Measurements from ENCODE around the gene ARVCF.

The ARVCF gene

DNA sequence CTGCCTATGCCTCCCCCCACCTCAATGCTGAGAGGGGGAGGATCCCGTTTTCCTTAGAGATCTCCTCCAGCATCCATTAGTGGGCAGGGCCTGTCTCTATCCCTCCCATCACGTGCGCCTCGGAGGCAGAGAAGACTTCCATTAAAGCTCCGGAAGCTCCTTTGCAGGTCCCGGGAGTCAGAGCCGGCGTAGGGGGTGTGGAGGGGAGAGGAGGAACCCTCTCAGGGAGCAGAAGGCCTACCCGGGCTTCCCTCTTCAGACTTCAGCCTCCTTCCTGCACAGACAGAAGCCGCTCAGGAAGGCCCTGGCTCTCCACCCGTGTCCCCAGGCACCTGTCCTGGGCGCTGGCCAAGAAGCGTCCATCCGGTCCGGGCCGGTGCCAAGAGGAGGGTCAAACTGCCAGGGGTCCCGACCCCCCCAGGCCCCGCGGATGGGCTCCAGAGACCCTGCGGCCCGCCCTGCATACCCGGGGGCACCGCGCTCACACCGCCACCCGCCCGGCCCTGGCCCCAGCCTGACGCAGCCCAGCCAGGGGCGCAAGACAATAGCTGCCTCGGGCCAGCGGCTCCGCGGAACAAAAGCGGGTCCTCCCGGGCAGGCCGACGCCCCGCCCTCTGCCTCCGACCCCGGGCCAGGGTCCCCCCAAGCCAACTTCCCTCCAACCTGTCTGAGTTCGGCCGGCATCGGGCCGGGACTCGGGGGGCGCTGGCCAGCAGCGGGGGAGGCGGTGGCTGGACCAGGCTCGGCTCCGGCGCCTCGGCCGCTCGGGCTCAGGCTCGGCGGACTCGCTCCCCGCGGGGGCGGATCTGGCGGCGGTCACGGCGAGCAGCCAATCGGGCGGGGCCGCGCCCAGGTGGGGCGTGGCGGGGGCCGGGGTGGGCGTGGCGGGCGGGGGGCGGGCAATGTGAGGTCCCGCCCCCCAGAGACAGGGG, 29.9 kb downstream of the ARVCF start:
- DNase-seq (ENCODE audit: low read depth in 2 of 2) = peak; percentile 24 to 50

DNA sequence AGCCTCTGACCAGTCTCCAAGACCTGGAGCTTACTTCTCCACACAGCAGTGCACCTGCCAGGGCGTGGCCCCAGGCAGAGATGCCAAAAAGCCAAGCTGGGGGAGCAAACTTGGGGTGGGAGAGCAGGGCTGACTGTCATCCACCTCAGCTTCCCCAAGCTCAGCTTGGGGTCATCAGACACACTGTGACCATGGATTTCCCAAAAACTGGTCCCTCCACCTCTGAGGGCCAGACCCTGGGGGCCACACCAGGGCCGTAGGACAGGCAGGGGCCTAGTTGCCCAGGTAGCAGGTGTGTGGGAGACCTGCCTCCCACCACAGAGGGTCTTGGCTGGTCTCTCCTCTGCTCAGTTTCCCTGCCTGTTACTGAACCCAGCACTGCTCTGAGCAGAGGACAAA, 30.6 kb downstream of the ARVCF start:
- no peak for DNase-seq (ENCODE audit: low read depth in 2 of 2)

DNA sequence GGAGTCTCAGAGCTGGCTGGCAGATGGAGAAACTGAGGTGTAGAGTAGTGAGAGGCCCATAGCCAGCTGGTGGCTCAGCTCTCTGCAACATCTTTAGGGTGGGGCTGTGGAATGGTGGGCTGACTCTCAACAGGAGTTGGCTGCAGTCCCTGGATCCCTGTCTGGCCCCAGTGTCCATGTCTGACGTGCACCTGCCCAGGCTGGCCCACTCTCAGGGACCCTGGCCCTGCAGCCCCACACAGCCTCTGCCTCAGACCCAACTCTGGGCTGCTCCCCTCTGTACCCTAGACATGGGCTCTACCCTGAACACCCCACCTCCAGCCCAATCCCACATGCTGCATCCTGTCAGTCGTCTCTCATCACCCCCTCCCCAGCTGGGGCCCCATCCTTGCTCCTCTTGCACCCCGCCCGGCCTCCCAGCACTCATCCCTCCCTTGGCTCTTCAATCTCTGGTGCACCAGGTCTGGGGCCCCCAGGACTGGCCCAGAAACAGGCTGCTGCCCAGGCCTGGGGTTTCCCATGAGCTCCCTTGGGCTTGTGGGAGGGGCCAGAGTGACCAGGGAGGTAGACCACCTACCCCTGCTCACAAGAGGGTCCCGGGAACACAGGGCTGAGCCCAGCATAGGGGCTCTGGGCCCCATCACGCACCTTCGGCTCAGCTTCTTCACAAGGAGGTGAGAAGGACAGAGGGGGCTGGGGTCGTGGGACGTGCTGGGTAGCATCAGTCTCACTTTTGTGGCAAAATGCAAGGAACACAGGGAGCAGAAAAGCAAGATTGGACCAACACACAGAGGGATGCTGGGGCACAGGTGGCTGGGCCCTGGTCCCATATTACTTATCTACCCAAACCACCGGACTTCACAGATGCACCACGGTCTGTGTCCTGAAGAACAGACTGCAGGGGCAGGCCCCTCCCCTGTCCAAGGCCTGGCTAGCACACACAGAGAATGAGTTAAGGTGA, 31.5 kb downstream of the ARVCF start:
- no peak for DNase-seq (ENCODE audit: low read depth in 2 of 2)

DNA sequence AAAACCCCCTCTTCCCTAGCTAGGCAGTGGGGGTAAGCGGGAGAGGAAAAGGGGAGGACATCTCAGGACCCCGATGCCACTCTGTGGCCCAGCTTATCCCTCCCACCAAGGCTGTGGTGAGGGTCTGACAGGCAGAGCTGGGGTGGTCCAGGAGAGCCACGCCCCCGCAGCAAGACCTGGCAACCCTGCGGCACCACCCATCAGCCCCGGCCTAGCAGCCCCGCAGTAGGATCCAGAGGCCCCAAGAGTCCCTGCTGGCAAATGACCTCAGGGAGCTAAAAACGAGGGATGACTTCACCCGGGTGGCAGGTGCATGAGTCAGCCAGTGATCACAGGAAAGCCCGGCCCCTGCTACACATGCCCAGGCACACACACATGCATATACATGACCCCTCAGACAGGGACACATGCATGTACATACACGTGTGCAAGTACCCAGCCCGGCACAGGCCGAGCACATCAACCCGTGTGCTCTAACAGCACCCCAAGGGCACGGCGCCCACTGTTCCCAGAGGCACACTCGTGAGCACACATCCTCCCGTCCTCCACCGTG, 32.3 kb downstream of the ARVCF start:
- no peak for DNase-seq (ENCODE audit: low read depth in 2 of 2)

DNA sequence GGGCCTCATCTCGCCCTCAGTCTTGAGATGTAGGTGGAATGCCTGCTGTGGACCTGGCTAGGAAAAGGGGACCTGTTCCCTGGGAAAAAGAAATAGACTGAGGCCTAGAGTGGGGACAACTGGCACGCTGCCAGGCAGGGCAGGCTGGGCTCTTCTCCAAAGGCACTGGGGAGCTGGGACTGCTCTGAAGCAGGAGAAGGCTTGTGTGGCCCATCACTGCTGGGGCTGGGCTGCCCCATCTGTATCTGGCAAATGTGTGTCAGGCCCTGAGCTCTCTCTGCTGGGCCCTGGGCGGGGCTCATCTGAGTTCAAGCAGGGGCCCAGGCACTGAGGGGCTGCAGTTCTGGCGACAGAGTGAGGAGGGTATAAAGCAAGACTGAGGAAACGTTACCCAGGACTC, 32.9 kb downstream of the ARVCF start:
- DNase-seq (ENCODE audit: low read depth in 2 of 2) = no peak

DNA sequence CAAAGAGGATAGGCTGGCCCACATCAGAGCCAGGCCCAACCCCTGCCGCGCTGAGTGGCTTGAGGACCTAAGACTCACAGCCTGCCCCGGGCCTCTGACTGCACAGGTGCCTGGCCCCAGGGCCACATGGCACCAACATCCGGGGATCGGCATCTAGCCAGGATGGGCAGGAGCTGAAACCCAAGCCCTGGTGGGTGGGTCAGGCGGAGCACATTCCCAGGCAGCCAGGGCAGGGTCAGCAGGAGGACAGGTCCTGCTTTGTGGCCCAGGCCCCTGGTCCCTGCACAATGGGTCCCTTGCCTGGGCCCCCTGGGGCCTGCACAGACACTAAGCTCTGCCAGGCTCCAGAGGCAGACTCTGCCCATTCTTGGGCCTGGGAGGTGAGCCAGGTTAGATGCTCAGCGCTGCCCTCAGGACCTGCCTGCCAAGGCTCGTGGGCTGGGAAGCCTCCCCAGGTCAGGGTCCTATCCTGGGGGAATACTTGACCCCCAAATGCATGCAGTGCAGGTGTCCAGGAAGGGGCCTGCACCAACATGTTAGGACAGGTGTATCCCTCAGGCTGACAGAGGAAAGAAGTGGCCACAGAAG, 33.5 kb downstream of the ARVCF start:
- no peak for DNase-seq (ENCODE audit: low read depth in 2 of 2)

DNA sequence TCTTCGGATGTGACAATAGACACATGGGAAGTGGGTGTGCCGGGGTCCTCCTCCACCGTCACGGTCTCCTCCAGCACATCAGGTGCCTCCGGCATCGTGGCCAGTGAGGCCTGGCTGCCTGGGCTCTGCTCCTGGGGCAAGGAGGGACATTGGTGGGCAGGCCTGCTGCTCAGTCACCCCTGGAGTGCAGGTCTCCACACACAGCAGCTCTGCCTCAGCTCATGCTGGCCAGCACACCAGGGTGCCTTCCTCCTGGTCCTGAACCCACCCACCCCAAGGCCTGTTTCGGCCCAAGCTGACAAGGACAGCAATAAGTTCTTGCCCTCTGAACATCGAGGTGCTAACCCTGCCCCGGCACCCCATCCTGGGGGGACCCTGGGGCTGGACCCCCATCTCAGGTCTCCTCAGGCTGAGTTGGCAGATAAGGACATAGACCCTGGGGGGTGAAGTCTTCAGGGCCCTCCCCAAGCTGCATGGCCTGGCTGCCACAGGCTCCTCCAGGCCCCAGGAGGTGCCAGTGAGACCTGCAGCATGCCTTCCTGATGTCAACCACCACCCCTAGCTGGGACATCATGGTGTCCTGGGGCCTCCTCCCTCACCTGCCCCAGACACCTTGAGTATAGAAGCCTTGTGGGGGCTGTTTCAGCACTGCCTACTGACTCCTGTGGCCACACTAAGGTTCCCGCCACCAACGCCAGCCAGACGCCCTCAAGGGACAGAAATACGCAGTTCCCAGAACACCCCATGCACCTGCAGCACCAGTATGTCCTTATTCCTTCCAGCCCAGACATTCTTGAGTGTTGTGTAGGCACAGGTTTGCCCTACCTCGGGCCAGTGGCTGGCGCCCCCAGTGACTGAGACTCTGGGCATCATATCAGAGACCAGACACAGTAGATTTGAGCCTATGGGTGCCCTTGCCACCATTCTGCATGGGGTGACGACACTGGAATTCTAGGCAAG, 34.4 kb downstream of the ARVCF start:
- DNase-seq (ENCODE audit: low read depth in 2 of 2) = no peak

DNA sequence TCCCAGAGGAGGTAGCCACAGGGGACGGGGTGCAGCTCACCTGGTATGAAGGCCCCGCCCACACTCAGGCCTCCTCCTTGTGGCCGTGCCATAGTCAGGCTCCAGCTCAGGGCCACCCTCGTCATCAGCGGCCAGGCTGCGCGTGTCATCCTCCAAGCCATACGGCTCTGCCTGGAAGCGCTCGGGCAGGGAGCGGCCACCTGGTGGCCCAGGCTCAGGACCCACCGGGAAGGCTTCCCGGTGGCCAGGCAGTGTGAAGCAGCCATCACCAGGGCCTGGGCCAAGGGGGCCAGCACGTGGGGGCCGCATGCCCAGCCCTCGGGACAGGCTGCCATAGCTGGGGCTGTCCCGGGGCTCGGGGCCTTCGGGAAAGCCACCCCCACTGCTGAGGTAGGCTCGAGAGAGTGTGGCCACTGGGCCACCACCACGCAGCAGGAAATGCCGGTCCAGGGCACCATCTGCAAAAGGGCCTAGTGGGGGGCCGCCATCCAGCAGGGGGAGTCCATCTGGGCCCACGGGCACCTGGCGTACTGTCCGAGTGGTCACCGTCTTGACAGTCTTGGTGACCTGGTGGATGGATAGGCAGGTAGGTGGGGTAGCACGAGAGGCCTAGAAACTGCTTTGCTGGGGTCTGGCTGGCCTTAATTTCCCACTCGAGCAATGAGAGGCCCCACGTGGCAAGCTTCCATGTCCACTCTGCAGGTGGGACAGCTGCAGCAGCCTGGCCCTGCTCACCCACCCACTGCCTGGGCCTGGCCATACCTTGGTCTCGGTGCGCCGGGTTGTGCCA, 35.3 kb downstream of the ARVCF start:
- no peak for DNase-seq (ENCODE audit: low read depth in 2 of 2)

DNA sequence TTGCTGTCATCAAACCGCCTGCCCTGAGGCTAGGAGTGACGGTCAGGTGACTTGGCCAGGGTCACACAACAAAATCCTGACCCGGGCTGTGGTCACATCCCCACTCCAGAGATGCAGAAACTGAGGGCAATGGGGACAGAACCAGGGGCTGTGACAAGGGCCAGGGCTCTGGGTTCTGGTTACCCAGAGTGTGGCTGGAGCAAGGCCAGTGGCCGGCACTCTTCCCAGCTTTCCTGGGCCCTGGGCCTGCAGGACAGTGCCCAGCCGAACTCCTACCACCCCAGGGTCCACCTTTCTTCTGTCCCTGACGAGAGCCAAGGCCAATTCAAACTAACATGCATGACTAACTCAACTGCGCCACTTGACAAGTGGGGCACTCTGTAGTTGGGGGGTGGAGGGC, 35.9 kb downstream of the ARVCF start:
- DNase-seq (ENCODE audit: low read depth in 2 of 2) = no peak

DNA sequence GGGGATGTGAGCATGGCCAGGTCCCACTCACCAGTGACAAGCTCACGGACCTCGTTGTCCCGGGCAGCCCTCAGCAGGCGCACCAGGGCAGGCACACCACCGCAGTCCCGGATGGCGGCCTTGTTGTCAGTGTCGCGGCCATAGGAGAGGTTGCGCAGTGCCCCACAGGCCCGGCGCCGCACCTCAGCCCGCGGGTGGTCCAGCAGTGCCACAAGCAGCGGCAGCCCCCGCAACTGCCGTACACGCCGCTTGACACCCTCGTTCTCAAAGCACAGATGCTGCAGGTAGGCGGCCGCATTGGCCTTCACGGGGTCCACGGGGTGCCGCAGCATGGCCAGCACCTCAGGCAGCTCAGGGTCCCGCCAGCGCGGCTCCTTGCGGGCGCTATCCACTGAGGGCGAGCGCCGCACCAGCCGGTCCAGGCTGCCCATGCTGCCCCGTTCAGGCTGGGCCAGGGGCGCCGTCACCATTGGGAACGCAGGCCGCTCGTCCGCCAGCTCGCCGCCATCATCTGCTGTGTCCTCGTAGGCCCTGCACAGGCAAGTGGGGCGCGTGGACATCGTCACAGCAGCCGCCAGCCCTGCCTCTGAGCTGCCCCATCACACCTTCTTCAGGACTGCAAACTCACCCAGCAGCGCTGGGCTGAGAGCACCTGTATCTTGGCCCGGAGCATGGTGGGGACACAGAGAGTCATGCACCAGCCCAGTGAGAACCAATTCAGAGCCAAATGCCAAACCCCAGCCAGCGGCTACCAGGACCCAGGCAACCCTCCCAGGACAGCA, 36.7 kb downstream of the ARVCF start:
- DNase-seq (ENCODE audit: low read depth in 2 of 2) = no peak

DNA sequence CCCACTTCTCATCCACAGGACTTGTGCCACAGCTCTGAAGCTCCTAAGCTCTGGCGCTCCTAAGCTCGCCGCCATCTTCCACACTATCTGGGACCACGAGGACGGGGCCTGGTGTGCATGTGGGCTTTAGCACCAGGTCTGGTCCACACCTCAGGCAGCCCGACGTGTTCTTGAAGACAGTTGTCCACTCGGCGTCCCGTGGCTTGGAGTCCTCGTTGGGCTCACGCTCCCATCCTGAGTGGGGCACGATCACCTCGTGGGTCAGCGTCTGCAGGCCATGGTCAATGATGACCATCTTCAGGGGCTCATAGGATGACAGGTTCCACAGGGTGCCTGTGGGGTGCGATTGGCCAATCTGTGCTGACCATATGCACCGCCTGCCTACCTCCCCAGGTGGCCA, 37.9 kb downstream of the ARVCF start:
- DNase-seq (ENCODE audit: low read depth in 2 of 2) = no peak

DNA sequence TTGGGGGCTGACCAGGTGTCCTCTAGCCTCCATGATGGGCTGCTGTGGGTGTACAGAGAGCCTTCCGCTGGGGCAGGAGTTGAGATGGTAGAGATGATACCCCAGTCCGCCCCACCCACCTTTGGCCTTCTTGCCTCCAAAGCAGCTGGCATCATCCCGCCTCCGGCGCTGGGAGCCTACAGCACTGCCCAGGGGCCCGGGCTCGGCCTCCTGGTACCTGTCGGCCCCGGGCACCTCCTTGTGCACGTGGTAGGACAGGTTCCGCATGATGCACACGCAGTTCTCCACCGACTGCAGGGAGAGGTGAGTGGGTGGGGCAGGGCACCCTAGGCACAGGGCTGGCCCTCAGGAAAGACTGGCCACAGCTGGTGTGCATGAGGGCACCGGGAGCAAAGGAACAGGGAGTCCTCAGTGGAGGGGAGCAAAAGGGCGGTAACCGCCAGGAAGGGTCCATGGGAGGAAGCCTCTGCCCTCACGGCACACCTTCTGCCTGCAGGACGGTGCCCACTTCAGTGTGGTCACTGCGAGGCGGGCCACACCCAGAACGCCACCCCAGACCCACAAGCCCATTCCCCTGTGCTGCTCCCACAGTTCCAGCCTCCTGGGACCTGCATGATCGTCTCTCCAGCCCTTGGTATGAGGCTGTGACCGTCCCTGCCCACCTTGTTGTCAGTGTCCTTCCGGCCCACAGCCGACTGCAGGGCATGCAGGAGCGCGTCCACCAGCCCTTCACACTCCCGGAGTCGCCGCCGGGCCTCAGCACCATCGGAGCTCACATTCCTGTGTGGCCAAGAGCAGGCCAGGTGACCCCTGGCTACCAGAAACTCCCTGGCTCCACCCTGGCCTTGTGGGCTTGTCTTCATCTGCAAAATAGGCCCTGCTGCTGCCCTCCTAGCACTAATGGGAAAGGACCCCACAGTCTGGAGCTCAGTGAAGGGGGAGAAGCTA, 39.1 kb downstream of the ARVCF start:
- DNase-seq (ENCODE audit: low read depth in 2 of 2) = no peak

DNA sequence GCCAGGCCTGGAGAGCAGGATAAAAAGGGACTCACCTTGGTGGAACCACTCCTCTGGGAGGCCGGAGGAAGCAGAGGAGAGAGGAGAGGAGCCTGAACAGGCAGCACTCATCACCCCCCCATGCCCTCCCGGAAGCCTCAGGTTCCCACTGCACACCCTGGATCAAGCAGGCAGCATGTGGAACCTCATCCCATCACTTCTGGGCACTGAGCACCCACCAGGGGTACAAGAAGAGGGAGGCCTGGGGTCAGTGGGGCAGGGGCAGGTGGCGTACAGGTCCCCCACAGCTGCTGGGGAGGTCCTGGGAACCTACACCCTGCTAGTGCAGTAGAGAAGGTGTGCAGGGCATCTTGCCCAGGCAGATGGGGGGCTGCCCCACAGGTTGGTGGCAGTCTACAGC, 40.0 kb downstream of the ARVCF start:
- DNase-seq (ENCODE audit: low read depth in 2 of 2) = no peak

DNA sequence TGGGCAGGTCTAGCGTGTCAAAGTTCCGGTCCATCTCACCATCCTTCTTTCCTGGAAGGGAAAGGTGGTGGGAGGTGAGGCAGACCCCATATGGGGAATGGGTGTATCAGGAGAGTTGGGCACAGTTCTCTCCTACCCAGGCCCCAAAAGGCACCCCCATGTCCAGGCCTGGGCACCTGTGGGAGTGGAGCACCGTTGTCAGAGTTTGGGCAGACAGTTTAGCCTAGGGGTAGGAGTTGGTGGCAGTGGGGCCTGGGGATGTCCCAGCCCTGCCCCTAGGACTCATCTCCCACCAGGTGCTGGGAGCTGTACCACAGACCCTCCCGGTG, 41.0 kb downstream of the ARVCF start:
- no peak for DNase-seq (ENCODE audit: low read depth in 2 of 2)

DNA sequence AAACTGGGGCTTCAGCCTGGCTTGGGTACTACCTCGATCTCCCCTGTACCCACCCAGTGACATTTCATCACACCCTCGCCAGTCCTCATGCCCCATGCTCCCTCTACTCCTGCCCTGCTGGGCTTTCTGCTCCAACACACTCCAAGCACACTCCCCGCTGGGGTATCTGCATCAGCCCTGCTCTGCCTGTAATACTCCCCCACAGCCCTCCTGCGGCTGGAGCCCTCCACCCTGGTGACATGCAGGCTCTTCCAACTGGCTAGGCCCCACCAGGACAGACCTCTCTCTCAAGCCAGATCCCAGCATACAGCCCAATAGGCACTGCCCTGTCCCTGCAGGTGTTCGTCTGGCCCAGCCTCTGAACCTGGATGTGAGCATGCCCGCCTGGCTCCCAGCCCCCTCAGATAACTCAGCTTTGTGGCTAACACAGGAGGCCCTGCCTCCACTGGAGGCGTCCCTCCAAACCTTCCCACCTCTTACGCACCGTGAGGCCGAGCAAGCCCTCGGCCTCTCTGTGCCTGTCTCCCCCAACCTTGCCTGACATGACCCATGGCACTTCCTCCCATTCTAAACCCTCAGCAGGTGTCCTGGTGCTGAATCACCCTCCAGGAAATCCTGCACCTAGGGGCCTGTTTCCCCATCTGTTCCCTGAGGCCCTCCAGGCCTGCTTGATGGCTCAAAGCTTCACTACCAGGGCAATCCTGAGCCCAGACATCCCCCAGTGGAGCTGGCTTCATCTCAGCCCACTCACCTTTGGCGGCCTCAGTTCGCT, 41.5 kb downstream of the ARVCF start:
- no peak for DNase-seq (ENCODE audit: low read depth in 2 of 2)

DNA sequence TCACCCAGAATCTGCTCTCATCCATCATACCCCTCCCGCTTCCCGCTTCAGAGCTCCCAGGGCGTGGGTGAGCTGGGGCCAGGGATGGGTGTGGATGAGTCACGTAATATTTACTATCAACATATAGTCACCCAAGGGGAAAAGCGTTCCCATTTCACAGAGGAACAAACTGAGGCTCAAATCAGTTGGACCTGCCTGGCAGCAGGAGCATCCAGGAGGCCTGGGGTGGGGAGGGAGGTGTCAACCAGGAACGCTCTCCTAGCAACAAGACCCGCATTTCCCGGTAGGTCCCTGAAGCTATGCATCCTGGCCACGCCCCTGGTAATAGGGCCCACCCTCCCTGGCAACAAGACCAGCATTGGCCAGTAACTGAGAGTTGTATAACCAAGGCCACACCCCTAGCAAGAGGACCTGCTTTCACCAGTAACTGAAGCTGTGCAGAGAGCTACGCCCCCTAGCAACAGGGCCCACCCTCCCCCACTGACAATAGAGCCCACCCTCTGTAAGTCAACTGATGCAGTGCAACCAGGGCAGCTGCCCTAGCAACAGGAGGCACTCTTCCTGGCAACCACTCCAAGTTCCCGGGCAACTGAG, 42.3 kb downstream of the ARVCF start:
- DNase-seq (ENCODE audit: low read depth in 2 of 2) = no peak

All from stimulated activated CD4-positive, alpha-beta T cell treated with anti-CD3 and anti-CD28 coated beads, Interleukin-1b, Interleukin-23, amount 100 ng/mL, for 4 hours (primary cell).